Effector CD8-positive, alpha-beta T cell (primary cell): ENCODE results near the gene CREB3L4.

Experiments
- DNase-seq: peaks from one replicate; lab custom pipeline; 2025; lab: John Stamatoyannopoulos, UW

Gene CREB3L4

DNA sequence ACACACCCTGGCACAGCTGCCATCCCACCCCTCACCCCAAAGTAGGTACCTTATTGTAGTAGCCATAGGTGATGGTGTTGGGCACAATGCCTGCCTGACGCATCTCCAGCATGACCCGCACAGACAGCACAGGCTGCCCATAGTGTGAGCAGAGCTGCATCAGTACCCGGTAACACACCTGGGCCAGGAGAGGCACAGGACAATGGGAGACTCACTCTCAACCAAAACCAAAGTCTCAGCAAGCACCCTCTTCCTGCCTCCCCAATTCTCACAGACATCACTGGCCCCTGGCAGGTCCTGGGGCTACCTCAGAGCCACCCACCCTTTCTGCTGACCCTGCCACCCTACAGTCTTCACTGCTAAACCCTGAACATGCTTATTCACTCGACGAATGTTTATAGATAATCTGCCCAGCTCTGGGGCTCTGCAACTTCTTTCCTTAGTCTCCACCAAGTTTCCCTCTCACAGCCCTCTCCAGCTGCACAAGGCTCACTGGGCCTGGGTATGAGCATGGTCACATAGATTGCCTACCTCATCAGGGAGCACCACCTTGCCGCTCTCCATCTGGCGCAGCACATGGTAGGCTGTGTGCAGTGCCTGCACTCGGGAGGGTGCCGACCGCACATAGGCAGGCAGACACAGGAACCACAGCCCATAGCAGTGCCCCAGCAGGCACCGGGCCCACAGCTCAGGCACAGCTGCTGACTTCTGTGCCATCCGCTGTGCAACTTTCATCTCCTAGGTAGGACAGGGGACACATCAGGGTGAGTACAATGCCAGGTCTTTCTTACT, 31.5 kb upstream of the CREB3L4 start:
- DNase-seq: no peak

DNA sequence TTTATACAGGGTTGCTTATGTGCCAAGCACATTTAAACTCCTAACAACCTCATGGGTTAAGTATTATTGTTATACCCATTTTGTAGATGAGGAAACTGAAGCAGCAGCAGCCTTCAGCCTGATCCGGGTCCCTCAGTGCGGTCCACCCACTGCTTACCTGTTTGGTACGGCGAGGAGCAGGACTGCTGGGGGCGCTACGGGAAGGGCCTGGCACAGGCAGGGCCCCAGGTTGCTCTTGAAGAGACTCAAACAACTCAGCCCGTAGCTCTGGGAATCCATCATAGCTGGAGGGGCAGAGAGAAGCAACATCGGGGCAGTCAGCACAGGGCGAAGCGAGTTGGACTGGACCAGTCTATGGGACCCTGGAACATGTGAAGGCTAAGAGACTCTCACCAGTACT, 30.4 kb upstream of the CREB3L4 start:
- DNase-seq: no peak

DNA sequence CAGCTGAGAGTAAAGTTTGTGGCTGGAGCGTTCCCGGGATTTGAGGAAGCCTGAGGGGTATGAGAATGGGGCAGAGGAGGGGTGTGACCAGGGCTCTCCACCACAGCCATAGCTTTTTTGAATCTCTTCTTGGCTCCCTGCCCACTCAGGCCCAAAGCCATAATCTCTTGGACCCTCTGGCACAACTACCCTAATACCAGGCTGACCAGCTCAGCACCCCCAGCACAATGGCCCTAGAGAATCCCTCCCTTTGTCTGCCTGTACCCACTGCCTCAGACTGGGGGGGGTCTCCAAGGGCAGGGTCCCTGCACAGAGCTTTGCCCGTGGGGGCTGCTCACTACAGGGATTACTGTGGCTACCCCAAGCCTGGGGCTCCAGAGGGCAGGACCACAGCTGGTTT, 28.7 kb upstream of the CREB3L4 start:
- no peak for DNase-seq

DNA sequence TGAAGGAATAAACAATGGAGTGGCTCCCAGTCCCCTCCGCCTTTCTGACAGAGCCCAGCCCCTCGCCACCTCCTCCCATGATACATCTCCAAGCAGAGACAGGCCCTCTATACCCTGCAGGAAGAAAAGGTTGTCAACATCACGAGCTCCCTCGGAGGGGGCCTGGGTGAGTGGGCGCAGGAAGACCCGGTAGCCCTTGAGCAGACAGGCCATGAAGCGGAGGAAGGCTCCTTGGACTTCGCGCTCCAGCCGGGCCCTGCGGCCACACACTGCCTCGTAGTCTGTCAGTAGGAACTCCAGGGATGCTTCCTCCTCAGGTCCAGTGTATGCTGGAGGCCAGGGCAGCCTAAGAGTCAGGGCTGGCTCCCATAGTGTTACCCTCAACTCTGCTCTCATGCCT, 28.2 kb upstream of the CREB3L4 start:
- DNase-seq: no peak

DNA sequence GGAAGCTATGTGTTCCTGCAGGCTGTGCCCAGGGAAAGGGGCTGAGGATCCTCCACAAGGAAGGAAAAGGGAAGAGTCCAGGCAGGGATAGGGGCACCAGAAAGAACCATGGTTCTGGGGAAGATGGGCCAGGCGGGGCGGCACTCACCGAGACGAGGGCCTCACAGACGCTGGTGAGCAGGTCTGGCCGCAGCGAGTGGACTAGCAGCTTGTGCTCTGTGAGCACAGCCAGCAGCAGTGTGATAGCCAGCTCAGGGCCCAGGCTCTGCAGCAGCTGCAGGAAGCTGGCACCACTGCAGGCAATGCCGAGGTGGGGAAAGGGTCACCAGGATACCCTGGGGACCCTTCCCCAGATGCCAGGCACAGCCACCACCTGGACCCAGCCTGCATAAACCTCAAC, 26.9 kb upstream of the CREB3L4 start:
- DNase-seq: no peak

DNA sequence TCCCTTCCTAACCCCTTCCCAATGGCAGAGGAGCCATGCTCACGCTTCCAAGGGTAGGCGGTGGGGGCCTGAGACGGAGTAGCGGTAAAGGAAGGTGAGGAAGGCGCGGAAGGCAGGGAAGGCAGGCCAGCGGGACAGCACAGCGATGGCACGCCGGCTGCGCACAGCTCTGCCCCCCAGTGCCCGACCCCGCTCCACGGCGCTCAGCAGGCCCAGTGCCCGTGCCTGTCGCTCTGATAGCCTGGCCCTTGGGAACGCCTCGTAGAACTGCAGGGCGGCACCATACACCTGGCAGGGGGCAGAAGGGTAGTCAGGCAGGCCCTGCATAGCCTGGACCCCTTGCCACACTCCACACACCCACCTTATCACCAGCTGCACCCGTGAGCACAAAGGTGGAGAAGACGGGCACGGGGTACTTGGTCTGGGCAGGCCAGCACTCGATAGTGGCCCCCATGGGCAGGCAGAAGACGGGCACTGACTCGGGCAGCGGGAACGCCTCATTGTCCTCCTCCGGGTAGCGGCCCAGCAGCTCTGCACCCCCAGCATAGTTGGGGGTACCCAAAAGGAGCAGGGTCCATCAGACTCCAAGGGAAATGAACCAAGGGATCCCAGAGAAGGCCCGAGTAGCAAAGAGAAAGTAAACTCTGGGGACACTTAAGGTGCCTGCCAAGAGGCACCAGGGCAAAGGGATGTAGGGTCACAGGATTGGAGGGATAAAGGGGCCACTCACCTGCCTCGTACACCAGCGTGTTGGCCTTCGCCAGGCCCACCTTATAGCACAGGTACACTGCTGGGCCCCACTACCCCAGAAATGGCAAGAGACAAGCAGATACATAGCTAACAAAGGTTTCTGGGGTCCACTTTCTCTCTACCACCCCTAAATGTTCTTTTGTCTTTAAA, 25.6 kb upstream of the CREB3L4 start:
- DNase-seq: no peak

DNA sequence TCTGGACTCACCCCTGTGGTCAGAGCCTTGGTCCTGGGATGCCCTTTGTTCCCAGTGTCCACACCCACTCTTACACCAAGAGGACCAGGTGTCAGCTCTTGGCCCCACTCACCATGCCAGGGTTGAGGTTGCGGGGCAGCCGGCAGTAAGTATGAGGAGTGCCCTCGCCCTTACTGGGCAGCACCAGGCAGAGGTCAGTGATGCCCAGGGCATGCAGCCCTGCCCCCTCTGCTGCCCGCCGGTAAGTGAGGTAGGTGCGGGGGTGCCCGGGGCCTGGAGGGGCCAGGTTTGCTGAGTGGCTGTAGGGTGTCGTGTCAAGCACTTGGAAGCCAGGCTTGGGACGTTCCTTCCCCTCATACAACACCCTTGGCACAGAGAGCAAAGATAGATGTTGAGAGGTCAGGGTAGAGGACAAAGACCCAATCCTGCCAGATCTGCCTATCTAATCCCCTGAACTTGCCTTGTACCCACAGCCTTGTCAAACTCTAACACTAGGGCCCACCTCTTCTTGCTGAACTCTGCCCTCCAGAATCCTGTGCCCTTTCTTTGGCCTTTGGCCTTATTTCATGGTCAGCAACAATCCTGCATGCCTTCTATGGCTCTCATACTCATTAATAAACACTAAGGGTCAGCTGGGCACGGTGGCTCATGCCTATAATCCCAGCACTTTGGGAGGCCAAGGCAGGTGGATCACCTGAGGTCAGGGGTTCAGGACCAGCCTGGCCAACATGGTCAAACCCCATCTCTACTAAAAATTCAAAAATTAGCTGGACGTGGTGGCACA, 24.7 kb upstream of the CREB3L4 start:
- no peak for DNase-seq

DNA sequence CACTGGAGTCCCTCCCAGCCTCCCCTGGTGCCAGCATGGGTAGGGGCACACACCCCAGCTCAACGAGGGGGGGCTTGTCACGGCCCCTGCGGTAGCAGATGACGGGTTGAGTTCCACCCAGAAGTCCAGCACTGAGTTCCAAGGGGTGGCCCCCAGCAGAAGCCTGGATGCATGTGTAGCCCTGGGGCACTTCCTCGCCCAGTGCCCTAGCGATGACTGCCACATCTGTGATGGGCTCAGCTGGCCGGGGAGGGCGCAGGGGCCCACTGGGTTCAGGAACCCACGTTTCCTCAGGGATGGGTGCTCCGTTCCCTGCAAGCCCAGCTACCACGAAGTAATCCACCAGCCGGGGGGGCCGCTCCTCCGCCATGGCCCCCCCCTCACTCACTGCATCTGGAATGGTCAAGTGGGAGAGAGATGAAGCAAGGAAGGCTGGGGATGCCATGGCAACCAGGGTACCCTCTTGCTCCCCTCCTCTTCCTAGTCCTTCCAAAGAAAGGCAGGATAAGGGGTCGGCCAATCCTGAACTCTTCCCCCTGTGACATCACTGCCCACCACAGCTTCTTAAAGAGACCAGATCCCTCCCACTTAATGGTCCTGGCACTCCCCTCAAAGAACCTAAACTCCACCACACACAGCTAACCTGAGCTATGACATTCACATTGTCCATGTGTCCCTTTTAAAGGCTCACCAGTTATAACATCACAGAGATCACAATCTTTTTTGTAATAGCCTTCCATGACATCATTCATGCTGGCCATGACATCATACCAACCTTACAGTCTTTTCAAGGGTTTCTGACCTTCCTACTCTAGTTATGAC, 23.5 kb upstream of the CREB3L4 start:
- no peak for DNase-seq

DNA sequence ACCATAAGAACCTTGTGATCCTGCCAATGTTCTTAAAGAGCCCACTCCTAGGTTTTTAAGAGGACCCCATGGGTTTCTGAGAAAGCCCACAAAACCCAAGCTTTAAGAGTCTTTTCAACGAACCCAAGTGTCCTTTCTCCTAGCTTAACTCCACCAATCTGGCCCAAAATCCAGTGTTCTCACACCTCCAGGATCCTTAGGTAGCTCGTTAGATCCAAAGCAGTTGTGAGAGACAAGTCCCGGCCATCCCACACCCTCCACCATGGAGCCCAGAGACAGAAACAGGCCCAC, 22.9 kb upstream of the CREB3L4 start:
- DNase-seq: no peak

DNA sequence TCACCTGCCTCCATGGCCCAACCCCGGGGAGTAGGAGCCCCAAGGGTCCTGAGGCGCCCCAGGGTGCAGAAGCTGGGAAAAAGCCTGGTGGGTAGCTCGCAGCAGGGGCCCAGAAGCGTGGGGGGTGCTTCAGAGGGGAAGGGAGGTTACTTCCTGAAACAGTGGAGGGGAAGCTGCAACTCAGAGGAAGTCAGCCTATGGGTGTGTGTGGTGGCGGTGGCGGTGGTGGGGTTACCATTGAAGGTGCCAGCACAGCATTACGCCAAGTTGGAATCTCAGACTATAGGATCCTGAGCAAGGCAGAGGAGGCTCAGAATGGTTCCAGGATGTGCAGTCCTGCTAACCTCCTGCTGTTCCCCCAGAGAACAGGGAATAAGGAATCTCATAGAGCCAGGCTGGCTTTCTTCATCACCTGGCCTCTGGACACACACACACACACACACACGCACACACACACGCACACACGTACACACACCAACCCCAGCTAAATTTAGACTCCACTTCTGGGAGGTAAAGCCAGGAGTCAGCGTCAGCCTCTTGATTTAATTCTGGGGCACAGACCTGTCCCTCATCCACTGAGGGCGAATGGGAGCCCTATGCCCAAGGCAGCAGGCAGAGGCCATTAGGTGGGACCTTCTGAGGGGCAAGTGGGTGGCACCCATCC, 22.4 kb upstream of the CREB3L4 start:
- DNase-seq: peak; percentile 71

DNA sequence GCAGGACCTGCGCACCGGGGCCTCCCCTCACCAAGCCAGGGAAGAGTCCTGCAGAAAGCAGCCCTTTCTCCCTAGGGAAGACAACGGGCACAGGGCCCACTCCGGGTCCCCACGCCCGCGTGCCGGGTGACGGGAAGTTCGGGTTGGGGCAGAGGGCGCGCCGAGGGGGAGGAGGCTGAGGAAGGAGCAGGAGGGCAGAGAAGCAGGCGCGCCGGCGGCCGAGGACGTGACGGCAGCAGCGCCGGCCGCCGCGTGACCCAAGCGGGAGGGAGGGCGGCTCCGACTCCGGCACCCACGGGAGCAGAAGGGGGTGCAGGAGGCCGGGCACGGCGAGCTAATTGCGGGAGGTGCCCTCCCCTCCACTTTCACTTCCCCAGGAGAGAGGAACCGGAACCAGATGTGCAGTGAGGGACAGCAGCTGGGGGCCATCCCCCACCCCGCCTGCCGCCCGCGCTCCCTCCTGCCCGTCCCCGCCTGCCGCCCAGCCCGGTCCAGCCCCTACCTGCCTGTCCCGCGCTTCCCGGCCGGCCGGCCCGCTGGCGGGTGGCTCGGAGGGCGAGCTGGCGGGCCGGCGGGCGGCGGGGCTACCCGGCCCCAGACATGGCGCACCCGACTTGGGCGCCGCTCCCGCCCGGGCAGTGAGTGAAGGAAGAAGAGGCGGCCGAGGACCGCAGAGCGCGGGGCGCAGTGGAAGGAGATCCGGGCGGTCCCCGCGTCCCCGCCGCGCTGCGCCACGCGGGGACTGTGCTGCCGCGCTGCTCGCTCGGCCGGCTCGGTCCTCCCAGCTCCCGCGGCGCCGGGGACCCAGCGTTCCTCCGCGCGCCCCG, 21.7 kb upstream of the CREB3L4 start:
- peak; percentile 47 for DNase-seq

DNA sequence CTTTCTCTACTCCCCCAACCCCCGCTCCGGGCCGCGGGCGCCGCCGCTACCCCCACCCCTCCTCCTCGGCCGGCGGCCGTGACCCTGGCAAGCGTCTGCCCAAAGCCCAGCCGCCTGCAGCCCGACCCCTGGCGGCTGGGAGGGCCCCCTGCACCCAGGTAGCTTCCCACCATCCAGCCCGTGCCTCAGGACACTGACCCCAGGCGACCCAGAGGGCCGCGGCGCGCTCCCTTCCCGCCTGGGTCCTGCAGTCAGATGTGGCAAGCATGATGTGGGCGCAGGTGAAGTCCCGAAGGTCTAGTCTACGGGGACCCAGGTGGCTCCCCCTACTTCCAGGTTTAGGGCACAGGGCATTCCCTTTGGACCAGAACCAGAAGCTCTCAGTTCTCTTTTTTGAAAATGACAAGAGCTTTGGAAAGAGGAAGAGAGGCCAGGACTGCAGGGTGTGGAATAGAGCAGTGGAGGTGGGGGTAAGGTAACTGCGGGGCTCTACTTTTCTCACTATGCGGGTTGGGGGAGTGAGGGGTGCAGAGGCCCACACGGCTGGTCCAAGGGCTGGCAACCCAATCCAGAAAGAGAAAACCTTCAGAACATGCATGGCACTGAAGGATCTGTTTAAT, 21.0 kb upstream of the CREB3L4 start, which contains the start of gene DENND4B:
DENND4B (minus strand) TSS at position 97 of the 620 bp plus-strand sequence. CDS start 2,344 bp downstream, outside the sequence.
- peak; percentile 49 for DNase-seq

DNA sequence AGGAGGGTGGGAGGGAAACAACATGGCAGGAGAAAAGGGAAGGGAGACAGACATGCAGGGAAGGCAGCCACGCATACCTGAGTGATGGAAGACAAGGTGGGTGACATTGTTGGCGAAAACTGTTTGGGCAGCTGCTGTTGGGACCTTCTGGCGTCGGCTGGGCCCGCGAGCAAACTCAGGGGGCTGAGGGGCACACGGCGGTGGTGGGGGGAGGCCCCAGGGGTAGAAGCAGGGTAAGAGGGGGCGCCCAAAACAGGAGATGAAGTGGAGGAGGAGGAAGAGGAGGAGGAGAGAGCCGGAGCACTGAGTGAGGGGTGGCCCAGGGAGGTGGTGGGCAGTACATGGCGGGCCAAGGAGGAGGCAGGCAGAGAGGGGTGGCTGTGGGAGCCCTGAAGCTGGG, 16.5 kb upstream of the CREB3L4 start:
- no peak for DNase-seq

DNA sequence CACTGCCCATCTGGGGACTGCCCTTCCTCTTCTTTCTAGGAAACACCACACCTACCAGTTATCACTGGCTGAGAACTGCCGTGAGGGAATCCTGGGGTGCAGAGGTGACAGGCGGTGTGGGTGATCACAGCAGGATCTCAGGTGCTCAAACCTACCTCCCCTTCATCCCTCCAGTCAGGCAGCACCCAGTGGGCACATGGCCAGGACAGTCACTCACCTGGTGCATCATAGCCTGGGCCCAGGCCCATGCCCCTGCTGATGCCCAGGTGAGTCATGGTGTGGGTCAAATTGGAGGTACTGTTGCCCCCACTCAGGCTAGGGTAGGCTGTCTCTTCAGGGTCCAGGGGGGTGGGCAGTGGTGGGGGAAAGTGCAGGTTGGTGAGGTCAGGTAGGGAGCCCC, 15.9 kb upstream of the CREB3L4 start:
- no peak for DNase-seq

DNA sequence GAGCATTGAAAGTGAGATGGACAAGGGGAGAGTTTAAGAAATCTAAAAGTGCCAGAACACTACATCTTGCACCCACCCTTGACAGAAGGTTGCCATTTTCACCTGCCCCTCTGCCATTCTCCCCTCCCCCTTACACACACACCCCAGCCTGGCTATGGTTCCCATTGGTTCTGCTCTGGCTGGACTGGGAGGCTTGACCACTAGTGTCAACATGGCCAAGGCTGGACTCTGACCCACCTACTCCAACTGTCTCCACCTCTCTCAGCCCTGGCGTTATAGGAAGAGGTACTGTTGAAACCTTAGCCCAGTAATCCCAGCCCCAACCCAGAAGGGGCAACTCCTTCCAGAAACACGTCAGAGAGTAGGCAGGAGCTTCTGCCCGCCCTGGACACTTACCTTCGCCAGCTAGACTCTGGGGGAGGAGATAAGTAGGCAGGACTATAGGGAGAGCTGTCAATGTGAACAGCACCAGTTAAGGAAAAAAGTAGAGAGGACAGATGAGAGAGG, 13.8 kb upstream of the CREB3L4 start:
- no peak for DNase-seq

DNA sequence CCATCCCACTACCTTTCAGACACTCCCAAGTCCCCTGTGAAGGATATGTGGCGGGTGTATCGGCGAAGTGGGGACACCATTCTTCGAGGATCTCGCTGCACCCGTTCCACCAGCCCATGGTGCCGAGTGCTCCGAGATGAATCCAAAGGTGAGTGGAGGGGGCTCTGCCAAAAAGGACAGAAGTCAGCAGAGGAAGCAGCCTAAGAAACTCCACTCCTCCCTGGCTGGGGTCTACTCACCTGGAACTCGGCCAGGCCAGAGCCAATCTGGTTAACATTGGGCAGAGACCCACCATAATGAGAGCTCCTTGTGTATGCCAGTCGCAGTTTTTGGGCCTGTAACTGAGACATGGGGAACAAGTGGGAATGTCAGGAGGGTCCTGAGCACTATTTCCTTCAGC, 12.9 kb upstream of the CREB3L4 start:
- no peak for DNase-seq

DNA sequence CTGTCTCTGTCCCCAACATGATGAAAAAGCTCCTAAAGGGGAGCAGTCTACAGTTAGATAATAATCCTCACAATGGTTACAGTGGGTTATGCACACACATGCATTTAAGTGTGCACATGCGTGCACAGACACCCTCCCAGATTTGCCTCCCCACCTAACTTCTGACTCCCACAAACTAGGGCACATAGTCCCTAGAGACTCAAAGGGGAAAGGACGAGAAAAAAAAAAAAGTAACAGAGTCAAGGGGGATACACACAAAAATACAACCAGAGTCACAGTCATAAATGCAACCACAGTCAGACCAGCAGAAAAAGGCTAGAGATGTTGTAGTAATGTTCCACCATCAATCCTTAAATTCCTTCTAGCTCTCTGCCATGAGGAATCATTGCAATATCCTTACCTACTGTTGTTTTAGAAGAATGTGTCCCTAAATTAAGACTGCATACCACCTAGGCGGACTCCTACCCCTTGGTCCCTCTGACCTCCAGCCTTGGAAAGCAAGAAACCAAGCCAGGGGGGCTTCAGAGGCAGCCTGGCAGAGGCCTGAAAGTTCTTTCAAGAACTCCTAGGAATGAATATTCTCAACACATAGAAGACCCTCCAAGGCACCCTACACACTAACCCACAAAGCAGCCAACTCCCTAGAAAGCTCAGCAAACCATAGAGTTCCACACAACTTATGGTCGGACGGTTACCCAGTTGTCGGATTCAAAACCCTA, 10.5 kb upstream of the CREB3L4 start:
- DNase-seq: no peak

DNA sequence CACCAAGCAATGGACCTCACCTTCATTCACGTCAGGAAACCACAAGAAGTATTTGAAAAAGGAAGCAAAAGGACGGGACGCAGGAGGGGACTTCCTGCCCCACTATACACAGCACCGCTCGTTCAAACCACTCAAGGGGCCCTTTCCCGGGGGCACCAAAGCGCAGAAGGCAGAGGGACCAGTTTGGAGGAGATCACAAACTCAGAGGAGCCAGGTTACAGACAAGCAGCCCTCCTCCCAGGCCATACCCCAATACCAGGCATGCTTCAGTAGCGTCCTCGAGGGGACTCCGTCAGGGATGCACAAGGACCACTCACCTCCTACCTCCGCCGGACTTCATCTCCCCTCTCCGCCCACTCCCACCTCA, 10.0 kb upstream of the CREB3L4 start:
- DNase-seq: peak; percentile 38
